IMR-90 (cell line): ENCODE measurements around the gene ZNF415. TPM values are rescaled to one million over a fixed set of nuclear protein-coding genes. Genes with fewer than 3 reads are reported as not detected.

Experiments
- polyA plus RNA-seq, 3 experiments: library from polyadenylated mRNA; depleted of rRNA; stranded (reverse); fragments of >200 nt; gene quantifications; 2 replicates each; pipeline ENCODE4 v1.2.3, GENCODE V29; 2012; ENCODE audit warnings: low replicate concordance in 1 of 3
- total RNA-seq: library from RNA; depleted of rRNA; stranded (reverse); fragments of >200 nt; gene quantifications from 2 replicates; pipeline ENCODE4 v1.2.3, GENCODE V29; 2012; rRNA removed

The ZNF415 gene
- total and polyA plus RNA-seq, 2 of the 4 experiments (the other 2 are of a cell fraction) = 4.2 to 7.7 TPM

Other genes with a start within 250 kb of the ZNF415 start
- gene ZNF320, start 235.3 kb downstream of the ZNF415 start, total RNA-seq = 4.7 and 5.0 TPM in 2 replicates
- gene ZNF320, start 235.3 kb downstream of the ZNF415 start, polyA plus RNA-seq (2012; rRNA removed) = 1.9 and 3.4 TPM in 2 replicates
- 6.1 TPM in 2 replicates for gene ZNF888, start 209.5 kb downstream of the ZNF415 start, total RNA-seq
- 0.50 and 0.82 TPM in 2 replicates for gene ZNF888, start 209.5 kb downstream of the ZNF415 start, polyA plus RNA-seq (2012; rRNA removed)
- gene ZNF816, start 170.0 kb downstream of the ZNF415 start, total RNA-seq = 10.0 and 12.0 TPM in 2 replicates
- 1.2 and 1.6 TPM in 2 replicates for gene ZNF816, start 170.0 kb downstream of the ZNF415 start, polyA plus RNA-seq (2012; rRNA removed)
- not detected in 2 replicates for gene ERVV-1, start 119.0 kb downstream of the ZNF415 start, total RNA-seq
- not detected in 2 replicates for gene ERVV-1, start 119.0 kb downstream of the ZNF415 start, polyA plus RNA-seq (2012; rRNA removed)
- not detected in 2 replicates for gene ERVV-2, start 88.2 kb downstream of the ZNF415 start, total RNA-seq
- gene ERVV-2, start 88.2 kb downstream of the ZNF415 start, polyA plus RNA-seq (2012; rRNA removed) = not detected in 2 replicates
- 26.9 and 30.8 TPM in 2 replicates for gene ZNF160, start 29.5 kb downstream of the ZNF415 start, total RNA-seq
- gene ZNF160, start 29.5 kb downstream of the ZNF415 start, polyA plus RNA-seq (2012; rRNA removed) = 16.4 and 22.6 TPM in 2 replicates
- gene ZNF347, start 26.1 kb upstream of the ZNF415 start, total RNA-seq = 8.9 and 13.4 TPM in 2 replicates
- gene ZNF347, start 26.1 kb upstream of the ZNF415 start, polyA plus RNA-seq (2012; rRNA removed) = 2.3 and 2.8 TPM in 2 replicates
- gene ZNF665, start 60.4 kb upstream of the ZNF415 start, total RNA-seq = 2.5 and 3.0 TPM in 2 replicates
- gene ZNF665, start 60.4 kb upstream of the ZNF415 start, polyA plus RNA-seq (2012; rRNA removed) = 1.5 and 2.0 TPM in 2 replicates
- gene ZNF677, start 122.0 kb upstream of the ZNF415 start, total RNA-seq = 7.0 and 7.5 TPM in 2 replicates
- 6.0 and 6.8 TPM in 2 replicates for gene ZNF677, start 122.0 kb upstream of the ZNF415 start, polyA plus RNA-seq (2012; rRNA removed)
- not detected in 2 replicates for gene VN1R2, start 125.4 kb upstream of the ZNF415 start, total RNA-seq
- gene VN1R2, start 125.4 kb upstream of the ZNF415 start, polyA plus RNA-seq (2012; rRNA removed) = not detected in 2 replicates
- not detected in 2 replicates for gene VN1R4, start 134.8 kb upstream of the ZNF415 start, total RNA-seq
- gene VN1R4, start 134.8 kb upstream of the ZNF415 start, polyA plus RNA-seq (2012; rRNA removed) = not detected in 2 replicates
- 9.5 and 13.1 TPM in 2 replicates for gene ZNF845, start 200.8 kb upstream of the ZNF415 start, total RNA-seq
- gene ZNF845, start 200.8 kb upstream of the ZNF415 start, polyA plus RNA-seq (2012; rRNA removed) = 0.79 and 1.2 TPM in 2 replicates
- 4.5 and 6.7 TPM in 2 replicates for gene ZNF525, start 232.8 kb upstream of the ZNF415 start, total RNA-seq
- 1.3 and 1.4 TPM in 2 replicates for gene ZNF525, start 232.8 kb upstream of the ZNF415 start, polyA plus RNA-seq (2012; rRNA removed)